SJSA1 (cell line): ENCODE results near the gene ST3GAL3. TPM values are rescaled to one million over a fixed set of nuclear protein-coding genes. Genes with fewer than 3 reads are reported as not detected.
A peak's percentile ranks its signal among the peaks of the same experiment; 100 is the strongest.

Source experiments
- DNase-seq, 2 experiments: peaks; one replicate each; pipeline ENCODE4 v3.0.0-alpha.2; 2015 to 2020; ENCODE audit warnings: low spot score in 2 of 2, low read depth in 1 of 2
- H3K27ac ChIP-seq: fragments of 250-450 bp; sonication (Bioruptor Pico); 2 replicates; pipeline ENCODE4 v1.5.1; 2020; ENCODE audit warnings: mild to moderate bottlenecking, moderate library complexity
- H3K27me3 ChIP-seq: fragments of 250-450 bp; sonication (Bioruptor Pico); replicated peaks from 2 replicates; pipeline ENCODE4 v1.5.1; 2020; ENCODE audit warnings: mild to moderate bottlenecking, moderate library complexity
- H3K36me3 ChIP-seq: fragments of 250-450 bp; sonication (Bioruptor Pico); 2 replicates; pipeline ENCODE4 v1.5.1; 2020; ENCODE audit warnings: mild to moderate bottlenecking
- H3K4me1 ChIP-seq: fragments of 250-450 bp; sonication (Bioruptor Pico); replicated peaks from 2 replicates; pipeline ENCODE4 v1.6.1; 2021; ENCODE audit warnings: mild to moderate bottlenecking
- H3K4me3 ChIP-seq: fragments of 250-450 bp; sonication (Bioruptor Pico); 2 replicates; pipeline ENCODE4 v1.5.1; 2020; ENCODE audit warnings: mild to moderate bottlenecking
- H3K9me3 ChIP-seq: fragments of 250-450 bp; sonication (Bioruptor Pico); replicated peaks from 2 replicates; pipeline ENCODE4 v1.5.1; 2020; ENCODE audit warnings: mild to moderate bottlenecking
- total RNA-seq: library from RNA; depleted of rRNA; stranded (reverse); fragments of >200 nt; shearing (Covaris generic); gene quantifications from 2 replicates; pipeline ENCODE4 v1.2.3, GENCODE V29; 2014

ST3GAL3 gene
- total RNA-seq, 1 experiment from 2014 or later = 25.0 TPM

GRCh38 chr1:43853161-43853921 lies 146.0 kb downstream of the ST3GAL3 start:
- DNase-seq = peak in 1 of 2 experiments; percentile 46
- Histone ChIP-seq H3K4me1 (peaks cover 24% of the 10 kb centered on the region), H3K4me3 (no peak overlapping the region), H3K27ac (no peak overlapping the region), H3K27me3 (no peaks in the 10 kb centered on the region), H3K36me3 (peaks cover 24% of the 10 kb centered on the region), H3K9me3 (no peaks in the 10 kb centered on the region)

- peaks cover 25% of the 10 kb centered on the region for H3K4me1 ChIP-seq
- H3K4me3 ChIP-seq = no peak overlapping the region
- H3K9me3 ChIP-seq = no peaks in the 10 kb centered on the region
- no peaks in the 10 kb centered on the region for H3K27me3 ChIP-seq
- H3K27ac ChIP-seq = no peak overlapping the region
- peaks cover 33% of the 10 kb centered on the region for H3K36me3 ChIP-seq
- no peak for DNase-seq
Measured at GRCh38 chr1:43854473-43854872, 147.1 kb downstream of the ST3GAL3 start.

- Histone ChIP-seq H3K27ac (no peak overlapping the region), H3K4me3 (no peak overlapping the region), H3K4me1 (peaks cover 25% of the 10 kb centered on the region), H3K9me3 (no peaks in the 10 kb centered on the region), H3K27me3 (no peaks in the 10 kb centered on the region), H3K36me3 (peaks cover 38% of the 10 kb centered on the region)
- peak in 1 of 2 experiments; percentile 3 for DNase-seq
Measured at GRCh38 chr1:43856188-43856587, 148.9 kb downstream of the ST3GAL3 start.

GRCh38 chr1:43857163-43857562 lies 149.8 kb downstream of the ST3GAL3 start:
- Histone ChIP-seq H3K27ac (no peak overlapping the region), H3K4me3 (no peak overlapping the region), H3K36me3 (peaks cover 39% of the 10 kb centered on the region), H3K4me1 (peaks cover 25% of the 10 kb centered on the region), H3K27me3 (no peaks in the 10 kb centered on the region), H3K9me3 (no peaks in the 10 kb centered on the region)
- peak in 1 of 2 experiments; percentile 8 for DNase-seq

GRCh38 chr1:43858324-43858723 lies 151.0 kb downstream of the ST3GAL3 start:
- no peaks in the 10 kb centered on the region for H3K9me3 ChIP-seq
- DNase-seq = peak; percentile 45 to 48
- no peaks in the 10 kb centered on the region for H3K27me3 ChIP-seq
- H3K4me3 ChIP-seq = no peak overlapping the region
- peaks cover 41% of the 10 kb centered on the region for H3K36me3 ChIP-seq
- peaks cover 14% of the 10 kb centered on the region for H3K4me1 ChIP-seq
- no peak overlapping the region for H3K27ac ChIP-seq

- Histone ChIP-seq H3K36me3 (peaks cover 29% of the 10 kb centered on the region), H3K4me1 (peaks cover 11% of the 10 kb centered on the region), H3K9me3 (no peaks in the 10 kb centered on the region), H3K27me3 (no peaks in the 10 kb centered on the region), H3K27ac (no peak overlapping the region), H3K4me3 (no peak overlapping the region)
- no peak for DNase-seq
Measured at GRCh38 chr1:43861337-43861736, 154.0 kb downstream of the ST3GAL3 start.

GRCh38 chr1:43861988-43862735 lies 154.8 kb downstream of the ST3GAL3 start:
- Histone ChIP-seq H3K4me1 (peaks cover 11% of the 10 kb centered on the region), H3K27me3 (no peaks in the 10 kb centered on the region), H3K4me3 (no peak overlapping the region), H3K9me3 (no peaks in the 10 kb centered on the region), H3K27ac (no peak overlapping the region), H3K36me3 (peaks cover 29% of the 10 kb centered on the region)
- DNase-seq = peak in 1 of 2 experiments; percentile 21

- Histone ChIP-seq H3K9me3 (no peaks in the 10 kb centered on the region), H3K36me3 (peaks cover 12% of the 10 kb centered on the region), H3K4me1 (no peaks in the 10 kb centered on the region; the same call in 1 of the 2 replicates), H3K27ac (no peak overlapping the region), H3K27me3 (no peaks in the 10 kb centered on the region), H3K4me3 (no peak overlapping the region)
- DNase-seq = no peak
Measured at GRCh38 chr1:43864111-43865045, 157.0 kb downstream of the ST3GAL3 start.

GRCh38 chr1:43866201-43866600 lies 158.9 kb downstream of the ST3GAL3 start:
- Histone ChIP-seq H3K27me3 (no peaks in the 10 kb centered on the region), H3K27ac (no peak overlapping the region), H3K9me3 (no peaks in the 10 kb centered on the region), H3K4me3 (no peak overlapping the region), H3K4me1 (no peaks in the 10 kb centered on the region; the same call in 1 of the 2 replicates), H3K36me3 (peaks cover 7% of the 10 kb centered on the region; the same call in 1 of the 2 replicates)
- no peak for DNase-seq

GRCh38 chr1:43867976-43868740 lies 160.8 kb downstream of the ST3GAL3 start:
- Histone ChIP-seq H3K9me3 (no peaks in the 10 kb centered on the region), H3K4me3 (no peak overlapping the region), H3K4me1 (no peaks in the 10 kb centered on the region; the same call in 1 of the 2 replicates), H3K36me3 (peaks cover 4% of the 10 kb centered on the region; the same call in 1 of the 2 replicates), H3K27ac (no peak overlapping the region), H3K27me3 (no peaks in the 10 kb centered on the region)
- no peak for DNase-seq

GRCh38 chr1:43868741-43869067 lies 161.4 kb downstream of the ST3GAL3 start:
- H3K4me1 ChIP-seq = no peaks in the 10 kb centered on the region; the same call in 1 of the 2 replicates
- H3K36me3 ChIP-seq = peaks cover 4% of the 10 kb centered on the region; the same call in 1 of the 2 replicates
- DNase-seq = no peak
- H3K9me3 ChIP-seq = no peaks in the 10 kb centered on the region
- no peak overlapping the region for H3K27ac ChIP-seq
- H3K27me3 ChIP-seq = no peaks in the 10 kb centered on the region
- no peak overlapping the region for H3K4me3 ChIP-seq

GRCh38 chr1:43870306-43870705 lies 163.0 kb downstream of the ST3GAL3 start:
- Histone ChIP-seq H3K27ac (no peak overlapping the region), H3K9me3 (no peaks in the 10 kb centered on the region), H3K4me1 (no peaks in the 10 kb centered on the region; the same call in 1 of the 2 replicates), H3K27me3 (no peaks in the 10 kb centered on the region), H3K36me3 (peaks cover 4% of the 10 kb centered on the region; the same call in 1 of the 2 replicates), H3K4me3 (no peak overlapping the region)
- DNase-seq = no peak
